Glutamatergic neuron (in vitro differentiated cells): ENCODE results near the gene FLG2. TPM values are rescaled to one million over a fixed set of nuclear protein-coding genes. Genes with fewer than 3 reads are reported as not detected.

ENCODE experiments used
- DNase-seq: peaks from one replicate; pipeline ENCODE4 v3.0.0; 2022
- H3K27ac Mint-ChIP-seq: one replicate; pipeline ENCODE4 v1.8.0; 2020; ENCODE audit warnings: mild to moderate bottlenecking, mixed read lengths, inconsistent platforms; ENCODE audit not compliant: unreplicated experiment
- H3K27me3 Mint-ChIP-seq: one replicate; pipeline ENCODE4 v1.8.0; 2020; ENCODE audit warnings: mild to moderate bottlenecking, moderate library complexity, mixed read lengths, inconsistent platforms; ENCODE audit not compliant: unreplicated experiment
- H3K36me3 Mint-ChIP-seq: one replicate; pipeline ENCODE4 v1.8.0; 2020; ENCODE audit warnings: mild to moderate bottlenecking, mixed read lengths, inconsistent platforms; ENCODE audit not compliant: unreplicated experiment
- H3K4me1 Mint-ChIP-seq: one replicate; pipeline ENCODE4 v1.8.0; 2020; ENCODE audit warnings: mild to moderate bottlenecking, low read depth, mixed read lengths, inconsistent platforms; ENCODE audit not compliant: unreplicated experiment
- H3K4me3 Mint-ChIP-seq: one replicate; pipeline ENCODE4 v1.8.0; 2020; ENCODE audit warnings: mild to moderate bottlenecking, mixed read lengths, inconsistent platforms; ENCODE audit not compliant: unreplicated experiment
- H3K9me3 Mint-ChIP-seq: one replicate; pipeline ENCODE4 v1.8.0; 2020; ENCODE audit warnings: mild to moderate bottlenecking, moderate library complexity, mixed read lengths, inconsistent platforms; ENCODE audit not compliant: unreplicated experiment
- long read RNA-seq: library from polyadenylated mRNA; unstranded; transcript quantifications from one replicate; pipeline ENCODE4 v2.0.0, GENCODE V29; 2020; ENCODE audit not compliant: unreplicated experiment
- total RNA-seq: library from RNA; stranded (reverse); fragmentation: NEBNext Ultra II Directional; extraction: Animal tissue kit (Norgen Biotek cat#: 25700); gene quantifications from one replicate; pipeline ENCODE4 v1.2.1, GENCODE V29; 2021; ENCODE audit not compliant: unreplicated experiment
- TF ChIP-seq, protein P1 (sequence below): fragments of 200-600 bp; sonication (generic); IDR thresholded peaks from one replicate; pipeline ENCODE4 v1.5.0; 2021; ENCODE audit not compliant: partially characterized antibody, unreplicated experiment

The FLG2 gene
- total RNA-seq = not detected
- long read RNA-seq = 0 reads

DNA sequence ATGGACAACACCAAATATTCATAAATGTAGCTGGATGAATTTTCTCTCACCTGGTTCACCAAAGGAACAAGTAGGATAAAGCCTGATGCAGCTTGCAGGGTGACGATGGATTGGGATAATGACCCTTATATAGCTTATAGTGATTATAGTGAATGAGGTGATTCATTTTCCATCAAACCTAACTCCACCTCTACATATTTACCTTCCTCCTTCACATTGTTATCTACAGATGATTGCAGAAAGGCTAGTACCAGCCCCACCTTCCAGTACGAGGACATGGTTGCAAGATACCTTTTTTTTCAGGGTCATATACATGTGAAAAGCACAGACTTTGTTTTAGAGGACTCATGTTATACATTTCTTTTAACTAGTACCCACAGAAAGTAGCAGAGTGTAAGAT is at the start of gene FLG2:
TSS of gene FLG2 (minus strand) at position 101 of the 400 bp plus-strand sequence. CDS start 1,122 bp downstream, outside the sequence.
- Mint-ChIP-seq H3K27ac (no peak within 1 kb of the TSS), H3K27me3 (no peaks in the 10 kb centered on the region), H3K36me3 (no peaks in the 10 kb centered on the region), H3K9me3 (no peaks in the 10 kb centered on the region), H3K4me3 (no peak within 1 kb of the TSS), H3K4me1 (no peaks in the 10 kb centered on the region)
- TF ChIP-seq, protein P1, sequence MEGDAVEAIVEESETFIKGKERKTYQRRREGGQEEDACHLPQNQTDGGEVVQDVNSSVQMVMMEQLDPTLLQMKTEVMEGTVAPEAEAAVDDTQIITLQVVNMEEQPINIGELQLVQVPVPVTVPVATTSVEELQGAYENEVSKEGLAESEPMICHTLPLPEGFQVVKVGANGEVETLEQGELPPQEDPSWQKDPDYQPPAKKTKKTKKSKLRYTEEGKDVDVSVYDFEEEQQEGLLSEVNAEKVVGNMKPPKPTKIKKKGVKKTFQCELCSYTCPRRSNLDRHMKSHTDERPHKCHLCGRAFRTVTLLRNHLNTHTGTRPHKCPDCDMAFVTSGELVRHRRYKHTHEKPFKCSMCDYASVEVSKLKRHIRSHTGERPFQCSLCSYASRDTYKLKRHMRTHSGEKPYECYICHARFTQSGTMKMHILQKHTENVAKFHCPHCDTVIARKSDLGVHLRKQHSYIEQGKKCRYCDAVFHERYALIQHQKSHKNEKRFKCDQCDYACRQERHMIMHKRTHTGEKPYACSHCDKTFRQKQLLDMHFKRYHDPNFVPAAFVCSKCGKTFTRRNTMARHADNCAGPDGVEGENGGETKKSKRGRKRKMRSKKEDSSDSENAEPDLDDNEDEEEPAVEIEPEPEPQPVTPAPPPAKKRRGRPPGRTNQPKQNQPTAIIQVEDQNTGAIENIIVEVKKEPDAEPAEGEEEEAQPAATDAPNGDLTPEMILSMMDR = no peak
- DNase-seq = no peak

DNA sequence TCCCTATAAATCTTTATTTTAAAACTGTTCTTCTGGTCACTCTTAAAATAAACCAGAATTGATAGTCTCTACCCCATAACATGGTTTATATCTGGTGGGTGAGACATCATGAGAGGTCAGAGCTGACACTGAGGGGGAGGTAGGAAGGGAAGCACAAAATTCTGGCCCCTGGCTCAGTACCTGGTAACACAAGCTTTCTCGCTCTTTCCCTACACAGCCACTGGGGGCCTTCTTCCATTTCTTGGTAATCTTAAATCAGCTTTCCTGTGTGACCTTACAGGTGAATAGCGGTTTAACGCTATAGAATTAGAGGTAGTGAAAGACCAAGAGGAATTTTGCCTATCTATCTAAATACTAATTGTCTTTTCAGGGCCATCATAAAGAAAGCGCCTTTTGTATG is 48.9 kb upstream of the FLG2 start:
- TF ChIP-seq, protein P1 = no peak
- no peaks in the 10 kb centered on the region for H3K36me3 Mint-ChIP-seq

DNA sequence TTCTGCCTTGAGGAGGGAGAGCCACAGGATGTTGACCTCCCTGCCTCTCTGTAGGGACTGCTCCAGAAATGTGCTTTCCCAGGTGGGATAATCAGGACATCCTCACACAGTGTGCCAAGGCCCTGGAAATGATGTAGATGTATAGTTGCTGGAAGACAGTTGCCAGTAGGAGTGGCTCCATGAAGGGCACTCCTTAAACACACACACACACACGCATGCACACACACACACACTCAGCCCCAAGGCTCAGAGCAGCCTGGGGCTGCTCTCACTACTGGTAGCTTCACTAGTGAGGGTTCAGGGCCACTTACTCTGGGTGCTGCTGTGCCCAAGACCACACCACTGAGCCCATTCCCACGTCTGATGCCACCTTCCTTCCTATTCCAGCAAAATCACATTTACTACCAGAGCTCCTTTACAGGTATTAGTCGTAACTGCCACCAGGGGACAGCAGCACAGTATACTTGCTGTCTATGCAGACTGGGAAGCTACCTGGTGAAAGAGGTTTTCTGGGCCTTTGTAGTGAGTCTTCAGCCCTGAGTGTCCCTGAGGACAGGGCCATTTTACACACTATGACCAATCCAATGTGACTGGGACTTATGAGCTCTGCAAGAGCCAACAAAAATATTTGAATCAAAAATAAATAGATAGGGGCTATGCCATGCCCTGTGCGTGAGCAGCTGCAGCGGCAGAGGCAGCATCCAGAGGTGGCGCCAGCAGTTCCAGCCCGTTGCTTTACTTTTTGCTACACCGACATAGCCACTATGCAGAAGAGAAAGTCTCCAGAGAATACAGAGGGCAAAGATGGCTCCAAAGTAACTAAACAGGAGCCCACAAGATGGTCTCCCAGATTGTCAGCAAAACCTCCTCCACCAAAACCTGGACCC is 39.2 kb upstream of the FLG2 start:
- TF ChIP-seq, protein P1 = no peak
- no peak overlapping the region for H3K4me3 Mint-ChIP-seq
- H3K27me3 Mint-ChIP-seq = peaks cover 2% of the 10 kb centered on the region
- no peak overlapping the region for H3K27ac Mint-ChIP-seq
- DNase-seq = no peak
- no peaks in the 10 kb centered on the region for H3K36me3 Mint-ChIP-seq
- no peaks in the 10 kb centered on the region for H3K9me3 Mint-ChIP-seq
- H3K4me1 Mint-ChIP-seq = no peaks in the 10 kb centered on the region

More for the DNA sequence above, 48.9 kb upstream of the FLG2 start:
- DNase-seq = no peak
- peaks cover 2% of the 10 kb centered on the region for H3K9me3 Mint-ChIP-seq
- H3K4me3 Mint-ChIP-seq = no peak overlapping the region
- H3K4me1 Mint-ChIP-seq = peaks cover 19% of the 10 kb centered on the region
- H3K27me3 Mint-ChIP-seq = peaks cover 4% of the 10 kb centered on the region
- H3K27ac Mint-ChIP-seq = no peak overlapping the region

DNA sequence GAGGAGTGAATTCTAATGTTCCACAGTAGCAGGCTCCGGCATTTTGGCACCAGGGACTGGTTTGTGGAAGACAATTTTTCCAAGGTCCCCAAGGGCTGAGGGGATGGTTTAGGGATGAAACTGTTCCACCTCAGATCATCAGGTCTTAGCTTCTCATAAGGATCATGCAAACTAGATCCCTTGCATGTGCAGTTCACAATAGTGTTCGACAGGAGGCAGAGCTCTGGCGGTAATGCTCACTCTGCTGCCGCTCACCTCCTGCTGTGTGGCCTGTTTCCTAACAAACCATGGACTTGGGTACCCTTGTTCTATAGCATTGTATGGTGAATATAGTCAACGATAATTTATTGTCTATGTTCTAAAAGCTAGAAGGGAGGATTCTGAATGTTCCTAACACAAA is 37.7 kb upstream of the FLG2 start:
- Mint-ChIP-seq H3K4me1 (no peaks in the 10 kb centered on the region), H3K27me3 (peaks cover 2% of the 10 kb centered on the region), H3K9me3 (no peaks in the 10 kb centered on the region), H3K4me3 (no peak overlapping the region), H3K27ac (no peak overlapping the region), H3K36me3 (no peaks in the 10 kb centered on the region)
- TF ChIP-seq, protein P1 = no peak
- DNase-seq = no peak

DNA sequence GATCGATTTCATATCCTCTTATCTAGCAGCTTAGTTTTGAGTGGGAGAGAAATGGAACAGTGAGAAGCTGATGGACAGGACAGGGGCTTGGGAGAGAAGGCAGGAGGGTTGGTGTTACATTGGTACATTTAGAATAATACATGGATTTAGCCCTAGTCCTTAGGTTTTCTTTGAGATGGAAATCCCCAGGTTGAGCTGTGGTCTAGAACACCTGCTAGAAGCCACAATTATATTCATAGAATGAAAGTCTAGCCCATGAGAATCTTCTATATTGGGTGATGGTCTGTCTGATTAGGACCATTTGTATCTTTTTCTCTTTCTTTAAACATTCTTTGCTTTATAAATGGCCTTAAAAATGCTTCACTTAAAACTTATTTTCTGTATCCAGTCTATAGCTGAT is 34.3 kb upstream of the FLG2 start:
- peaks cover 2% of the 10 kb centered on the region for H3K27me3 Mint-ChIP-seq
- no peaks in the 10 kb centered on the region for H3K4me1 Mint-ChIP-seq
- TF ChIP-seq, protein P1 = no peak
- no peaks in the 10 kb centered on the region for H3K9me3 Mint-ChIP-seq
- H3K36me3 Mint-ChIP-seq = no peaks in the 10 kb centered on the region
- H3K4me3 Mint-ChIP-seq = no peak overlapping the region
- no peak overlapping the region for H3K27ac Mint-ChIP-seq
- no peak for DNase-seq
